Liver (tissue), 3 donors: ENCODE data around the gene CWH43.

Experiments
- ATF3 ChIP-seq: IDR thresholded peaks from 2 replicates; pipeline ENCODE4 v1.6.1; 2016; ENCODE audit warnings: antibody characterized with exemption
- CTCF ChIP-seq: fragments of 150-350 bp; IDR thresholded peaks from 2 replicates; pipeline ENCODE4 v1.5.1; 2017; ENCODE audit warnings: improper control_type of control experiment, low read depth, low read length; ENCODE audit not compliant: missing input control
- GABPA ChIP-seq, 2 donors: IDR thresholded peaks in 1 of 2; conservative IDR thresholded peaks in 1 of 2; 2 replicates each; pipeline ENCODE4 v1.6.1; 2016; ENCODE audit warnings: antibody characterized with exemption in 2 of 2, mild to moderate bottlenecking in 1 of 2, moderate library complexity in 1 of 2
- HNF4A ChIP-seq, 2 donors: conservative IDR thresholded peaks; 2 replicates each; pipeline ENCODE4 v1.6.1; 2016; ENCODE audit warnings: antibody characterized with exemption in 2 of 2, mild to moderate bottlenecking in 2 of 2
- JUND ChIP-seq, 2 donors: IDR thresholded peaks; 2 replicates each; pipeline ENCODE4 v1.6.1; 2016; ENCODE audit warnings: antibody characterized with exemption in 2 of 2
- MAX ChIP-seq: IDR thresholded peaks from 2 replicates; pipeline ENCODE4 v1.6.1; 2016; ENCODE audit warnings: antibody characterized with exemption
- NR2F2 ChIP-seq: IDR thresholded peaks from 2 replicates; pipeline ENCODE4 v1.6.1; 2016; ENCODE audit warnings: antibody characterized with exemption
- REST ChIP-seq: IDR thresholded peaks from 2 replicates; pipeline ENCODE4 v1.6.1; 2016; ENCODE audit warnings: antibody characterized with exemption, mild to moderate bottlenecking
- RXRA ChIP-seq, 2 donors: IDR thresholded peaks; 2 replicates each; pipeline ENCODE4 v1.6.1; 2017 to 2018; ENCODE audit warnings: antibody characterized with exemption in 2 of 2, mild to moderate bottlenecking in 1 of 2
- SP1 ChIP-seq: IDR thresholded peaks from 2 replicates; pipeline ENCODE4 v1.6.1; 2018; ENCODE audit warnings: antibody characterized with exemption, mild to moderate bottlenecking
- TAF1 ChIP-seq: conservative IDR thresholded peaks from 2 replicates; pipeline ENCODE4 v1.6.1; 2016; ENCODE audit warnings: antibody characterized with exemption, mild to moderate bottlenecking
- YY1 ChIP-seq: IDR thresholded peaks from 2 replicates; pipeline ENCODE4 v1.6.1; 2016; ENCODE audit warnings: antibody characterized with exemption, mild to moderate bottlenecking
- ZBTB33 ChIP-seq: IDR thresholded peaks from 2 replicates; pipeline ENCODE4 v1.6.1; 2016; ENCODE audit warnings: antibody characterized with exemption
- donor health status: healthy.
- donor health status: healthy.

- TF ChIP-seq CTCF (no peak), MAX (no peak), ATF3 (no peak), ZBTB33 (no peak), REST (no peak), TAF1 (no peak), HNF4A (conservative IDR thresholded peaks at IDR 0.05) (no peak), SP1 (no peak), RXRA (IDR thresholded peaks at IDR 0.05) (no peak), NR2F2 (no peak), JUND (IDR thresholded peaks at IDR 0.05) (no peak), YY1 (no peak), GABPA (IDR thresholded peaks at IDR 0.05 in 1 of 2, conservative IDR thresholded peaks at IDR 0.05 in 1 of 2) (no peak)
Measured at GRCh38 chr4:48986654-48987164, 634 bp downstream of the CWH43 start.
